Caco-2 (cell line): ENCODE measurements around the gene DDI2. TPM values are rescaled to one million over a fixed set of nuclear protein-coding genes. Genes with fewer than 3 reads are reported as not detected.

Source experiments
- BruUV-seq: library from RNA; stranded (reverse); fragments of 400-500 nt; replicated peaks from 2 replicates; lab custom pipeline; 2021; lab: Mats Ljungman, UMichigan
- CTCF ChIA-PET: fragments of 300-600 bp; sonication (Branson Sonifier 250); formaldehyde crosslinking; loops from one replicate; lab custom pipeline; 2022; ENCODE audit warnings: antibody characterized with exemption; lab: Charles Lee
- POLR2A ChIA-PET: fragments of 300-600 bp; sonication (Branson Sonifier 250); formaldehyde crosslinking; loops from one replicate; lab custom pipeline; 2022; ENCODE audit warnings: antibody characterized with exemption; lab: Charles Lee
- DNase-seq, 2 experiments: peaks; one replicate each; pipeline versions ENCODE4 v3.0.0 to v3.0.0-alpha.2; 2020 to 2022
- H3K27me3 ChIP-seq: replicated peaks from 2 replicates; pipeline ENCODE4 v1.6.0; 2011; ENCODE audit warnings: low read length; ENCODE audit not compliant: control insufficient read depth, insufficient read depth
- H3K36me3 ChIP-seq: 2 replicates; pipeline ENCODE4 v1.5.1; 2011; ENCODE audit warnings: low read length; ENCODE audit not compliant: control insufficient read depth, insufficient read depth
- H3K4me1 ChIP-seq: fragments of 250-450 bp; sonication (Bioruptor Pico); 2 replicates; pipeline ENCODE4 v1.5.1; 2020; ENCODE audit warnings: mild to moderate bottlenecking
- H3K4me3 ChIP-seq: 2 replicates; pipeline ENCODE4 v1.5.1; 2011; ENCODE audit warnings: low read depth, mild to moderate bottlenecking, control low read depth, low read length
- H3K9me3 ChIP-seq: fragments of 250-450 bp; sonication (Bioruptor Pico); 2 replicates; pipeline ENCODE4 v1.5.1; 2020; ENCODE audit warnings: mild to moderate bottlenecking, moderate library complexity
- H3K27ac Mint-ChIP-seq: one replicate; pipeline ENCODE4 v1.8.0; 2022; ENCODE audit warnings: mixed read lengths; ENCODE audit not compliant: unreplicated experiment
- H3K27me3 Mint-ChIP-seq: one replicate; pipeline ENCODE4 v1.8.0; 2022; ENCODE audit warnings: mixed read lengths; ENCODE audit not compliant: insufficient read depth, unreplicated experiment
- H3K36me3 Mint-ChIP-seq: one replicate; pipeline ENCODE4 v1.8.0; 2022; ENCODE audit warnings: mild to moderate bottlenecking, mixed read lengths; ENCODE audit not compliant: insufficient read depth, unreplicated experiment
- H3K4me1 Mint-ChIP-seq: one replicate; pipeline ENCODE4 v1.8.0; 2022; ENCODE audit warnings: low read depth, mixed read lengths; ENCODE audit not compliant: unreplicated experiment
- H3K4me3 Mint-ChIP-seq: one replicate; pipeline ENCODE4 v1.8.0; 2022; ENCODE audit warnings: mild to moderate bottlenecking, moderate library complexity, mixed read lengths; ENCODE audit not compliant: unreplicated experiment
- H3K9me3 Mint-ChIP-seq: one replicate; pipeline ENCODE4 v1.8.0; 2022; ENCODE audit warnings: mixed read lengths; ENCODE audit not compliant: unreplicated experiment
- intact Hi-C: fragments of 100-400 bp; cut with micrococcal nuclease; formaldehyde crosslinking; loops from one replicate; pipeline ENCODE4 v1.10.0; 2022; ENCODE audit not compliant: unreplicated experiment
- total RNA-seq: library from RNA; stranded (reverse); gene quantifications from 2 replicates; pipeline ENCODE4 v1.2.3, GENCODE V29; 2022
- TF ChIP-seq, protein P1 (sequence below), 2 experiments: fragments of 200-600 bp in 1 of 2; IDR thresholded peaks; 1 replicate in 1 of 2; 2 replicates in 1 of 2; pipeline versions ENCODE4 v1.5.1 to v1.8.0; 2011 to 2022; ENCODE audit warnings: antibody characterized with exemption in 1 of 2, control low read depth in 1 of 2, inconsistent platforms in 1 of 2, low read depth in 1 of 2, low read length in 1 of 2, mild to moderate bottlenecking in 1 of 2, moderate library complexity in 1 of 2; ENCODE audit not compliant: insufficient read depth in 1 of 2, severe bottlenecking in 1 of 2, unreplicated experiment in 1 of 2

The DDI2 gene
- total RNA-seq, 1 experiment from 2014 or later: 53.4 TPM

DNA sequence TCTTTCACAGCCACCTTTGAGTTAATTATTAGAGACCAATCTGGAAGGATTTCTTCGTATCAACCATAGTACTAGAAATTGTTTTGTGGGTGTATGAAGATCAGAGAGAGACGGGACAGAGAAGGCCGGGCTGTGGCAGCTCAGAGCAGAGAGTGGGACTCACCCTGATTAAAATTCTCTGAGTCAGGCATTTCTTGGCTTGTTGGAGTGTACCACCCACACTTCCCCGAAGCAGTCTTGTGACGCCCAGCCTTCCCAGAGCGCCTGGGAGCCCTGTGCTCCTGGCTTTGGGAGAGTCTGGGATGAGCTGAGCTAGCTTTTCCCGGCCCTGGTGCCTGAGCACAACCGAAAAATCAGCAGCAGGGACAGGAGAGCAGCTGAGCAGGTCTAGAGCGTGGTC lies 86.3 kb downstream of the DDI2 start:
- Mint-ChIP-seq H3K27me3 (no peaks in the 10 kb centered on the region), H3K27ac (no peak overlapping the region), H3K9me3 (no peaks in the 10 kb centered on the region), H3K36me3 (peaks cover 14% of the 10 kb centered on the region), H3K4me1 (no peaks in the 10 kb centered on the region), H3K4me3 (no peak overlapping the region)
- ChIA-PET POLR2A (no interaction called here), CTCF (no interaction called here)
- no peak overlapping the region for H3K4me3 ChIP-seq
- no peaks in the 10 kb centered on the region for H3K4me1 ChIP-seq
- TF ChIP-seq, protein P1, sequence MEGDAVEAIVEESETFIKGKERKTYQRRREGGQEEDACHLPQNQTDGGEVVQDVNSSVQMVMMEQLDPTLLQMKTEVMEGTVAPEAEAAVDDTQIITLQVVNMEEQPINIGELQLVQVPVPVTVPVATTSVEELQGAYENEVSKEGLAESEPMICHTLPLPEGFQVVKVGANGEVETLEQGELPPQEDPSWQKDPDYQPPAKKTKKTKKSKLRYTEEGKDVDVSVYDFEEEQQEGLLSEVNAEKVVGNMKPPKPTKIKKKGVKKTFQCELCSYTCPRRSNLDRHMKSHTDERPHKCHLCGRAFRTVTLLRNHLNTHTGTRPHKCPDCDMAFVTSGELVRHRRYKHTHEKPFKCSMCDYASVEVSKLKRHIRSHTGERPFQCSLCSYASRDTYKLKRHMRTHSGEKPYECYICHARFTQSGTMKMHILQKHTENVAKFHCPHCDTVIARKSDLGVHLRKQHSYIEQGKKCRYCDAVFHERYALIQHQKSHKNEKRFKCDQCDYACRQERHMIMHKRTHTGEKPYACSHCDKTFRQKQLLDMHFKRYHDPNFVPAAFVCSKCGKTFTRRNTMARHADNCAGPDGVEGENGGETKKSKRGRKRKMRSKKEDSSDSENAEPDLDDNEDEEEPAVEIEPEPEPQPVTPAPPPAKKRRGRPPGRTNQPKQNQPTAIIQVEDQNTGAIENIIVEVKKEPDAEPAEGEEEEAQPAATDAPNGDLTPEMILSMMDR (IDR thresholded peaks at IDR 0.05; ENCODE audit: insufficient read depth in 1 of 2, low read depth in 1 of 2, low read length in 1 of 2, severe bottlenecking in 1 of 2, unreplicated experiment in 1 of 2): no peak
- no peaks in the 10 kb centered on the region for H3K27me3 ChIP-seq
- no TSS peak for BruUV-seq
- no peaks in the 10 kb centered on the region for H3K36me3 ChIP-seq
- H3K9me3 ChIP-seq: no peaks in the 10 kb centered on the region
- intact Hi-C loops: no loop called here
- no peak for DNase-seq

DNA sequence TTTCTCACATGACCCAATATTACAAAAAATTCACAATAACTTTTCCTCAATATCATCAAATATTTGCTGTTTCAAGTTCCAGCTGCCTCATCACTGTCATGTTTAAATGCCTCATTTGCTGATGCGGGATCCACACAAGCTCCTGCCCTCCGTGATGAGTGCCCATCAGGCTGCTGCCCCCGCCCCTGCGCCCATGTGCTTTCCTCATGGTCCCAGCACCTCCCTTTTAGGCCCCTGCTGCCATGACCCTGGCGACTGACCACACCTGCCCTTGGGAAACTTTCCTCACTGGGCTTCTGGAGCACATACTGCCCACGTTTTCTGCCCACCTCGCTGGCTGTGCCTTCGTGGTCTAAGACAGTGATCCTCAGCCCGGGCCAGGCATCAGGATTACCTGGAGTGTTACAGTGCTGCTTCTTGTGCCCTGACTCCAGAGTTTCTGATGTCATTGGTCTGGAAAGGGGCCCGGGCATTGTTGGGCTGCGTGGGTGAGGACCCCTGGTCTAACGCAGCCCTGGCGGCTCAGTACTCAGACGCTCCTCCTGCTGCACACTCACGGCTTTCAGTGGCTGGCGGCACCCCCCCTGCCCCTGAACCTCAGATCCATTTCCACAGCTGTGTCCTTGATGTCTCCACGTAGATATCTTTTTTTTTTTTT lies 87.4 kb downstream of the DDI2 start:
- POLR2A ChIA-PET: no interaction called here
- CTCF ChIA-PET: no interaction called here
- no TSS peak for BruUV-seq
- Mint-ChIP-seq H3K9me3 (no peaks in the 10 kb centered on the region), H3K4me1 (no peaks in the 10 kb centered on the region), H3K27ac (no peak overlapping the region), H3K36me3 (peaks cover 14% of the 10 kb centered on the region), H3K27me3 (no peaks in the 10 kb centered on the region), H3K4me3 (no peak overlapping the region)
- Histone ChIP-seq H3K9me3 (no peaks in the 10 kb centered on the region), H3K36me3 (no peaks in the 10 kb centered on the region), H3K27me3 (no peaks in the 10 kb centered on the region), H3K4me1 (no peaks in the 10 kb centered on the region), H3K4me3 (no peak overlapping the region)
- TF ChIP-seq, protein P1 (IDR thresholded peaks at IDR 0.05; ENCODE audit: insufficient read depth in 1 of 2, low read depth in 1 of 2, low read length in 1 of 2, severe bottlenecking in 1 of 2, unreplicated experiment in 1 of 2): no peak
- no peak for DNase-seq
- intact Hi-C loops: no loop called here

GRCh38 chr1:15705184-15705566 lies 87.9 kb downstream of the DDI2 start:
- Mint-ChIP-seq H3K4me1 (no peaks in the 10 kb centered on the region), H3K9me3 (no peaks in the 10 kb centered on the region), H3K36me3 (peaks cover 14% of the 10 kb centered on the region), H3K27me3 (no peaks in the 10 kb centered on the region), H3K4me3 (no peak overlapping the region), H3K27ac (no peak overlapping the region)
- no peak for DNase-seq
- ChIA-PET POLR2A (no interaction called here), CTCF (no interaction called here)
- BruUV-seq: no TSS peak
- H3K4me1 ChIP-seq: no peaks in the 10 kb centered on the region
- no peak overlapping the region for H3K4me3 ChIP-seq
- TF ChIP-seq, protein P1 (IDR thresholded peaks at IDR 0.05; ENCODE audit: insufficient read depth in 1 of 2, low read depth in 1 of 2, low read length in 1 of 2, severe bottlenecking in 1 of 2, unreplicated experiment in 1 of 2): no peak
- no peaks in the 10 kb centered on the region for H3K36me3 ChIP-seq
- H3K27me3 ChIP-seq: no peaks in the 10 kb centered on the region
- intact Hi-C loops: no loop called here
- H3K9me3 ChIP-seq: no peaks in the 10 kb centered on the region
